Measurements from ENCODE around the gene MAPT. TPM values are rescaled to one million over a fixed set of nuclear protein-coding genes. Genes with fewer than 3 reads are reported as not detected.

The MAPT gene
- total RNA-seq, 1 donor from 2014 or later = 2.1 TPM

GRCh38 chr17:46009681-46010596 lies 115.6 kb downstream of the MAPT start:
- peak overlapping the region; percentile 45 for H2AFZ ChIP-seq (ENCODE audit: low read depth, low read length)
- H3K4me1 ChIP-seq (ENCODE audit: insufficient read depth, low read length) = peaks cover 12% of the 10 kb centered on the region
- no peak overlapping the region for H3K4me3 Mint-ChIP-seq (ENCODE audit: unreplicated experiment)
- peaks cover 11% of the 10 kb centered on the region for H3K4me1 Mint-ChIP-seq (ENCODE audit: low read depth, unreplicated experiment)
- no peaks in the 10 kb centered on the region for H4K20me1 ChIP-seq (ENCODE audit: insufficient read depth, low read length)
- no peak overlapping the region for H3K27ac Mint-ChIP-seq (ENCODE audit: unreplicated experiment)
- peak overlapping the region; percentile 14 for H3K9ac ChIP-seq (ENCODE audit: low read length)
- H3K4me2 ChIP-seq (ENCODE audit: low read length) = peak overlapping the region; percentile 70
- H3K27me3 ChIP-seq (ENCODE audit: insufficient read depth, low read length) = peaks cover 2% of the 10 kb centered on the region
- TF ChIP-seq CTCF (IDR thresholded peaks at IDR 0.05; ENCODE audit: insufficient read depth, low read depth, low read length) (no peak), EZH2 (IDR thresholded peaks at IDR 0.05; ENCODE audit: insufficient read depth, low read length) (no peak)
- DNase-seq (ENCODE audit: low read depth) = peak; percentile 75
- H3K36me3 Mint-ChIP-seq (ENCODE audit: low read depth, unreplicated experiment) = peaks cover 3% of the 10 kb centered on the region
- no peak for FAIRE-seq
- no peak overlapping the region for H3K27ac ChIP-seq (ENCODE audit: low read depth, low read length)
- no peaks in the 10 kb centered on the region for H3K79me2 ChIP-seq (ENCODE audit: insufficient read depth, low read length)
- no peaks in the 10 kb centered on the region for H3K9me3 Mint-ChIP-seq (ENCODE audit: unreplicated experiment)
- no peak overlapping the region for H3K4me3 ChIP-seq (ENCODE audit: insufficient read depth, low read depth, low read length)
- H3K27me3 Mint-ChIP-seq (ENCODE audit: low read depth, unreplicated experiment) = peaks cover 8% of the 10 kb centered on the region
- H3K9me3 ChIP-seq (ENCODE audit: insufficient read depth, low read depth, low read length) = no peaks in the 10 kb centered on the region
- H3K36me3 ChIP-seq (ENCODE audit: insufficient read depth, low read length) = no peaks in the 10 kb centered on the region

- no peak overlapping the region for H2AFZ ChIP-seq (ENCODE audit: low read depth, low read length)
- peaks cover 12% of the 10 kb centered on the region for H3K4me1 ChIP-seq (ENCODE audit: insufficient read depth, low read length)
- no peaks in the 10 kb centered on the region for H3K9me3 ChIP-seq (ENCODE audit: insufficient read depth, low read depth, low read length)
- H3K36me3 Mint-ChIP-seq (ENCODE audit: low read depth, unreplicated experiment) = peaks cover 3% of the 10 kb centered on the region
- H3K9me3 Mint-ChIP-seq (ENCODE audit: unreplicated experiment) = no peaks in the 10 kb centered on the region
- peaks cover 8% of the 10 kb centered on the region for H3K27me3 Mint-ChIP-seq (ENCODE audit: low read depth, unreplicated experiment)
- no peak for FAIRE-seq
- no peaks in the 10 kb centered on the region for H3K36me3 ChIP-seq (ENCODE audit: insufficient read depth, low read length)
- H4K20me1 ChIP-seq (ENCODE audit: insufficient read depth, low read length) = no peaks in the 10 kb centered on the region
- H3K4me1 Mint-ChIP-seq (ENCODE audit: low read depth, unreplicated experiment) = peaks cover 11% of the 10 kb centered on the region
- H3K9ac ChIP-seq (ENCODE audit: low read length) = no peak overlapping the region
- no peaks in the 10 kb centered on the region for H3K79me2 ChIP-seq (ENCODE audit: insufficient read depth, low read length)
- TF ChIP-seq EZH2 (IDR thresholded peaks at IDR 0.05; ENCODE audit: insufficient read depth, low read length) = no peak
- TF ChIP-seq CTCF (IDR thresholded peaks at IDR 0.05; ENCODE audit: insufficient read depth, low read depth, low read length) = no peak
- no peak for DNase-seq (ENCODE audit: low read depth)
- no peak overlapping the region for H3K4me3 ChIP-seq (ENCODE audit: insufficient read depth, low read depth, low read length)
- H3K27ac ChIP-seq (ENCODE audit: low read depth, low read length) = no peak overlapping the region
- no peak overlapping the region for H3K4me3 Mint-ChIP-seq (ENCODE audit: unreplicated experiment)
- H3K4me2 ChIP-seq (ENCODE audit: low read length) = no peak overlapping the region
- H3K27ac Mint-ChIP-seq (ENCODE audit: unreplicated experiment) = no peak overlapping the region
- H3K27me3 ChIP-seq (ENCODE audit: insufficient read depth, low read length) = peaks cover 2% of the 10 kb centered on the region
Observed at GRCh38 chr17:46010597-46011186, 116.3 kb downstream of the MAPT start.

All from astrocyte (in vitro differentiated cells and primary cell).